GM13976 (cell line): Measurements from ENCODE around the gene FRMD4A.

ENCODE experiments used
- DNase-seq: peaks from one replicate; pipeline ENCODE4 v3.0.0; 2012; ENCODE audit warnings: low spot score
- CTCF ChIP-seq: IDR thresholded peaks from 2 replicates; pipeline ENCODE4 v1.5.1; 2012; ENCODE audit warnings: borderline replicate concordance, mild to moderate bottlenecking; ENCODE audit not compliant: insufficient read depth; ENCODE audit errors: extremely low read depth, missing control alignments, control extremely low read depth
- in situ Hi-C: fragments of 300-500 bp; cut with MboI; formaldehyde crosslinking; loops from one replicate; pipeline ENCODE4 v1.12.0; 2022; ENCODE audit warnings: low sequenced_read_pairs, mixed read lengths, inconsistent platforms; ENCODE audit not compliant: unreplicated experiment

FRMD4A gene

GRCh38 chr10:14153570-14154055, 177.1 kb downstream of the FRMD4A start:
- in situ Hi-C loops, result no loop called here
- no peak for TF ChIP-seq CTCF
- no peak for DNase-seq

- TF ChIP-seq CTCF, result no peak
- DNase-seq, result no peak
- in situ Hi-C loops, result no loop called here
These were observed 179.2 kb downstream of the FRMD4A start for GRCh38 chr10:14151571-14151970.

GRCh38 chr10:14150526-14150925, 180.2 kb downstream of the FRMD4A start:
- no peak for TF ChIP-seq CTCF
- in situ Hi-C loops, result no loop called here
- no peak for DNase-seq

GRCh38 chr10:14146501-14146900, 184.2 kb downstream of the FRMD4A start:
- DNase-seq, result no peak
- TF ChIP-seq CTCF, result no peak
- in situ Hi-C loops, result no loop called here

GRCh38 chr10:14146025-14146424, 184.7 kb downstream of the FRMD4A start:
- in situ Hi-C loops, result no loop called here
- DNase-seq, result no peak

GRCh38 chr10:14144451-14144850, 186.3 kb downstream of the FRMD4A start:
- TF ChIP-seq CTCF, result no peak
- no peak for DNase-seq
- in situ Hi-C loops, result no loop called here

More at GRCh38 chr10:14146025-14146424, 184.7 kb downstream of the FRMD4A start:
- no peak for TF ChIP-seq CTCF
